NCI-H1694 (cell line): ENCODE data around the gene PCYOX1L.

Experiments
- DNase-seq: peaks from one replicate; lab custom pipeline; 2025; lab: John Stamatoyannopoulos, UW

The PCYOX1L gene, protein sequence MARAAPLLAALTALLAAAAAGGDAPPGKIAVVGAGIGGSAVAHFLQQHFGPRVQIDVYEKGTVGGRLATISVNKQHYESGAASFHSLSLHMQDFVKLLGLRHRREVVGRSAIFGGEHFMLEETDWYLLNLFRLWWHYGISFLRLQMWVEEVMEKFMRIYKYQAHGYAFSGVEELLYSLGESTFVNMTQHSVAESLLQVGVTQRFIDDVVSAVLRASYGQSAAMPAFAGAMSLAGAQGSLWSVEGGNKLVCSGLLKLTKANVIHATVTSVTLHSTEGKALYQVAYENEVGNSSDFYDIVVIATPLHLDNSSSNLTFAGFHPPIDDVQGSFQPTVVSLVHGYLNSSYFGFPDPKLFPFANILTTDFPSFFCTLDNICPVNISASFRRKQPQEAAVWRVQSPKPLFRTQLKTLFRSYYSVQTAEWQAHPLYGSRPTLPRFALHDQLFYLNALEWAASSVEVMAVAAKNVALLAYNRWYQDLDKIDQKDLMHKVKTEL

DNA sequence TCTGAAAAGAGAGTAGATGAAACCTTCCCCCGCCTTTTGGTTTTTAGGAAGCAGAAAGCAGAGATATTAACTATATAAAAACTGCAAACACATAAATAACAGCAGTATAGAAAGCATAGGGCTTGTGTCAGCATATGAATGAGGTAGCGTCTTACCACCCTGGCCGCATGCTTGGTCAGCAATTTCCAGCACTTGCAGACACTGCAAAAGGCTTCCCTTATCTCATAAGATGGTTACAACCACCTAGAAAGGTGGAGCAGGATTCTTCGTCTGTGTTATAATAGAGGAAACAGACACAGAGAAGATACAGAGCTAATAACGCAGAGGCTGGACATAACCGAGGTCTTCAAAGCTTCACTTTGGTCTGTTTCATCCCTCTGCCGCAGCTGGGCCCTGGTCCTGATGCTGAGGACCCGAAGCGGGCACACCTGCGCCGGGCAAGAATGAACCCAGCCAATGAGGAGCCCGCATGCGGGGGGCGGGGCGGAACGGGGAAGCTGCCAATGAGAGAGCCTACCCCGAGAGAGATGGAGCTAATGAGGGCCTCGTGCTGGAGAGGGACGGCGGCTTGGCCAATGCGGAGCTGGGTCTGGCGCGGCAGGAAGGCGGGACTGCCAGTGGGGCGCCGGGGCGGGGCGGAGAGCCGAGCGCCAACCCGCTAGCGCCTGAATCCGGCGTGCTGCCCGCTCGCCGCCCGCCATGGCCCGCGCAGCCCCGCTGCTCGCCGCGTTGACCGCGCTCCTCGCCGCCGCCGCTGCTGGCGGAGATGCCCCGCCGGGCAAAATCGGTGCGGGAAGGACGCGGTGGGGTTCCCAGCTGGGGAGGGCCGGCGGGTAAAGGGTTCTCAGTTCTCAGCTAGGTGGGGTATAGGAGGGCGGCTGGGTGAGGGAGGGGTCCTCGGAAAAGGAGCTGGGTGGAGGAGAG, at the start of gene PCYOX1L:
Gene PCYOX1L, plus strand, starts transcription at position 677 of the 924 bp plus-strand sequence. Its CDS starts 23 bp downstream, at position 700.
- DNase-seq, result peak; percentile 87

DNA sequence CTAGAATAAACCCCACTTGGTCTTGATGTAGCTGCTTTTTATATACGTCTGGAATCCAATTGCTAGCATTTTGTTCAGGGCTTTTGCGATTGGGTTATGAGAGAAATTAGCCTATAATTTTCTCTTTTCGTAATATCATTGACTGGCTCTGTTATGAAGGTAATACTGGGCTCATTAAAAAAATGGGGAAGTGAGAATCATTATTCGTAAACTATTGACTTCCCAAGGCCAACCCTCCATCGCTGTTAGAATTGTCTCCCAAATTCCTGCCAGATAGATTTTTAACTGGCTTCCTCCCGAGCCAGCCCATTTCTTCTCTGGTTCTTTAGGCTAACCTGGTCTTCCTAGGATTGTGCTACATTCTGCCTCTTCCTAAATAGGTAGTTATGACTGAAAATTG, 48.5 kb upstream of the PCYOX1L start:
- DNase-seq, result no peak

DNA sequence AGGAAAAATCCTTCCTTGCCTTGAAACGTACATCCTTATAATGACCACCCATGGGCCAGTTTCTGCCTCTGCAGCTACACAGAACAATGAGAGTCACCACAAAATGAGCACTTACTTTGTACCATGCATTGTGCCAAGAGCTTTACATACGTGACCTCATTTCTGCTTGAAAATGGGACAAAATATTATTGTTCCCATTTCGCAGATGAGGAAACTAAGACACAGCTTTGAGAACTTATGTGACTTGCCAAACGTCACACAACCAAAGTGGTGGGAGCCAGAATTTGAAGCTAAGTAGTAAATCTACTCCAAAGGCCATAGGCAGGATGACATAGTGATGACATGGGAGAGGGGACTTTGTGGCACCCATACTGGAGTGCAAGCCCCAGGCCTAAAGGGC, 47.4 kb upstream of the PCYOX1L start:
- DNase-seq, result no peak

DNA sequence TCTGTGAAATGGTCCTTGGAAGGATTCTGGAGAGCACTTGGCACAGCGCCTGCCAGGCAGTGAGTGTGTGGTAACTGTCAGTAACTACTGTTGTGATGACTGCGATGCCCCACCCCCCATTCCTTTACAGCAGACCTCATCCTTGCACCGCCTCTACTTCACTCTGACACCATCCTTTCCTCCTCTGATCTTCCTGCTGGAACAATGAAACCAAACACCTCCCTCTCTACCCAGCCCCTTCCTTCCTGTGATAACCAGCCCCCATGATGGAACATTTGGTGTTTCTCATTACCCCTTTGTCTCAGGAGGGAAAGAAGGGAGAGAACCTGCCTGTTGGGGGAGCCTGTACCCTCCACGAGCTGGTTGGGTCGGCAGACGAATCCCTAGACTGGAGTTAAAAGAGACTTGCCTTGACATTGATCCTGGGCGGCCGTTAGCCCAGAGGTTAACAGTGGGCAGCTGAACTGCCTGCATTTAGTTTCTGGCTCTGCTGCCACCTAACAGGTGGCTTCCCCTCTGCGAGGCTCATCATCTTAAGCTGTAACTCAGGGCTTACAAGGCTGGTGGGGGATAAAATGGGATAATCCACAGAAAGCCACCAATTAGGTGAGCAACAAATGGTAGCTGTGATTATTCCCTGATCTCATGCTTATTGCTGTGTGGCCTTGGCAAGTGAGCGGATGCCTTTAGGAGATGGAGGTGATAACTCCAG, 46.7 kb upstream of the PCYOX1L start:
- no peak for DNase-seq

DNA sequence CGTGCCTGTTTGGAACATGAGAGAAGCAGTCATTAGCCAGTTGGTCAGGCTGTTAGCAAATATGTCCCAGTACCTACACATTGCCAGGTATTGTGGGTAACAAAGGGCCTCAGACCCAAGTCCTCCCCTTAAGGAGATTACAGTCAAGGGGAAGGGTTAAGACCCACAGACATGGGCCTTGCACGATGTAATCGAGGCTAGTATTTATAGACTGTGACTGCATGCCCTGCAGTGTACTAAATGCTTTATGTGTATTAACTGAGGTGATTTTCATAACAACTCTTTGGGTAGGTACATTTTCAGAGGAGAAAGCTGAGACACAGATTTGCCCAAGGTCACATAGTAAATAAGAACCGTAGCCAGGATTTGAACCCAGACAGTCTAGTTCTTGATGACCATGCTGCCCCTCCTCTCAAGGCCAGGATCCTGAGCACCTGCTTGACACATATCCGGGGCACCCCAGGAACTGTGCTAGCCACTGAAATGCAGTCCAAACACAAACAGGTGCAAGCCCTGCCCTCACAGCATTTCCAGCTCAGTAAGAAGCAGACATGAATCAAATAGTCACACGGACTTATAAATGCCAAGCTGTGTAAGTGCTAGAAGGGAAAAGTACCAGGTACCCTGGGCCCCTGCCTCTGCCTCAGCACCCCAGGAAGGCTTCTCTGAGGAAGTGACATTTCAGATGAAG, 44.5 kb upstream of the PCYOX1L start:
- no peak for DNase-seq

DNA sequence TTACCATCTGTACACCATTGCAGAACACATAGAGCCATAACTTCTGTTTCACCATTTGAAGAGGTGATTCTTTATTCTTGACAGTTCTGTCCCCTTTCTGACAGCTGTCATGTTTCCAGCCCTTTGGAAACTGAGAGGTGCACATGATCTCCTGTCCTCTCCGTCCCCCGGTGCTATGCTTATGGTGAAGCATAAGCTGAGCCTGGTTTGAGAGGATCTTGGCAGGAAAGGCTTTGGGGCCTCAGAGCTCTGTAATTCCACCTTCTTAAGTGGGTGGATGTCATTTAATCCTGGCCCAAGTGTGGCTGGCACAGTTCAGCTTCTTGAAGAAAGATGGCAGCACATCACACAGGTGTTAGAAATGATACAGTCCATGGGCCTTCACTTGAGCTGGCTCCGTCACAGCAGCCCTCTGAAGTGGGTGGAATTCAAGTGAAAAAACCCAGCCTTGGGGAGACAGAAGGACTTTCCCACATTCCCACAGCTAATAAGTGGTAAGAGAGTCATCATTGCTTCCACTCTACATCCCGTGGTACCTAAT, 43.2 kb upstream of the PCYOX1L start:
- DNase-seq, result no peak

DNA sequence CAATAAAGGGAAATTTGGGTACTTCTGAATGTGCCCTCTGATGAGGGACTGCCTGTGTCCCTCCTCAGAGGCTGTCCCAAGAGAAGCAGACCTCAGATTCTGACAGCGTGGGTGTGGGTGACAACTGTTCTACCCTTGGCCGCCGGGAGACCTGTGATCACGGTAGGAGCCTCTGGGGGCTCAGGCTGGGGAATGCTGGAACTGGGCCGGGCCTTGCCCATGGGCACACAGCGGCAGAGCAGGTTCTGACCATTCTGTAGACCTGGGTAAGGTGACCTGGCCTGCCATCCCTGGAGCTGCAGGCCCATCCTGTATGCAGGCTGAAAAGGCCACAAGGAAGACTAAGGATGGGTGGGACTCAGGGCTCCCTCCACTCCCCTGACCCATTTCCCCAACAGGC, 42.1 kb upstream of the PCYOX1L start:
- DNase-seq, result no peak

DNA sequence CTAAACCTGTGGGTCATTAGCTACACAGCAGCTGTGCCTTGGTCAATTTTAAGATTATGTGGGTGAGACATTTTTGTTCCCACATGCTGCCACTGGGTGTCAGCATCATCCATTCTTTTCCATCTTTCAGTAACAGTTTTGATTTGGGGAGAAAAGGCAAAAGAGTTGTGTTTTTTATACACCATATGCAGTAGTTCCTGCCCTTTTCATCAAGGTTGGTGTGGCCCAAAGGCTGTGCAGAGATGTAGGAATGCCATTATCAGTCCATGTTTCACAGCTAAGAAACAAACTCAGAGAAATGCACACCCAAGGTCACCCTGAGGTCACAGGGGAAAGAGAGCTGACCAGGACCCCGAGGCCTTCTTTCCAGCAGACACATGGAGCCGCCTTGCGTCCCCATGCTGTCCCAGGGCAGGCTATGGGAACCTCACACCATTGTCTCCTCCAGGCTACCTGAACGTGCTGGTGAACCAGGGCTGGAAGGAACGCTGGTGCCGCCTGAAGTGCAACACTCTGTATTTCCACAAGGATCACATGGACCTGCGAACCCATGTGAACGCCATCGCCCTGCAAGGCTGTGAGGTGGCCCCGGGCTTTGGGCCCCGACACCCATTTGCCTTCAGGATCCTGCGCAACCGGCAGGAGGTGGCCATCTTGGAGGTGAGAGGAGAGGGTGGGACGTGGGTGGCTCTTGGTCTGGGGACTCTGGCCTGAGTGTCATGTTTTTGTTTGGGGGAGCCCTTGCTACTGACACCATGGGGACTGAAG, 40.4 kb upstream of the PCYOX1L start:
- peak; percentile 16 for DNase-seq

DNA sequence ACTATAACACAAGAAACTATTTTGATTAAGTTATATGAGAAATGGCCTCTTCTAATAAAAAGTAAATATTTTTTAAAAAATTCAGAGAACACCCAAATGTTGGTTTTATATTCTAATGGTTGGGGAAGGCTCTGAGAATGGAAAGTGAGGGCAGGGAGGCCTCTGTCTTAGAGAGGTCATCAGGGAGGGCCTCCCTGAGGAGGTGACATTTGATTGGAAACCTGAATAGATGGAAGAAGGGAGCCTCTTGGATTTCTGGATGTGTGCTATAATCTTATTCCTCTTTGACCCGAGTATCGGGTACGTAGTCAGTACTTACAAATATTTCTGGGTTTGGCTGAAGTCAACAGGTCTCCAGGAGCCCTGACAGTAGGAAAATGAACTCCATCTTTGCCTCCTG, 38.7 kb upstream of the PCYOX1L start:
- DNase-seq, result no peak

DNA sequence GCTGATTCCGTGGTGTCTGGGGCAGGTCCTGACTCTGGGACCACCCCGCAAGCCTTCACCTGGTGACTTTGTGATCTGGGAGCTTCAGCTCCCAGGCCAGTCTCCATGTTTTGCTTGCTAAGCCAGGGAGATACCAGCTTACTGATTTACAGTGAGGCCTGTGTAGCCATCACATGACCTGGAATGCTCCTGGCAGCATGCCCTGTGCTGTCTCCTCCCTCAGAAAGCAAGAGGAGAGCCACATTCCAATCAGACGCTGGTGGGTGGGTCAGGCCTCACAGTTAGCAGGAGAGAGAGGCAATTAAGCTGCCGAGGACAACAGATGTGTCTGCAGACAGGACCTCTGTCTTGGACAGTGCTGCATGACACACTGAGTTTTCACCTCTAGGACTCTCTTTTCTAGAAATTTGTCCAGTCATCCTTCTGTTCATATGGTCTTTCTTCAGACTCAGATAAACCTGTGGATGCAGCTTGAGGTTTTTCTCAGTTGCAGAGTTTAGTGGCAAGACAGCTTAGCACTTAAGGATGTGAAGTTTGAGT, 37.0 kb upstream of the PCYOX1L start:
- DNase-seq, result peak; percentile 87

DNA sequence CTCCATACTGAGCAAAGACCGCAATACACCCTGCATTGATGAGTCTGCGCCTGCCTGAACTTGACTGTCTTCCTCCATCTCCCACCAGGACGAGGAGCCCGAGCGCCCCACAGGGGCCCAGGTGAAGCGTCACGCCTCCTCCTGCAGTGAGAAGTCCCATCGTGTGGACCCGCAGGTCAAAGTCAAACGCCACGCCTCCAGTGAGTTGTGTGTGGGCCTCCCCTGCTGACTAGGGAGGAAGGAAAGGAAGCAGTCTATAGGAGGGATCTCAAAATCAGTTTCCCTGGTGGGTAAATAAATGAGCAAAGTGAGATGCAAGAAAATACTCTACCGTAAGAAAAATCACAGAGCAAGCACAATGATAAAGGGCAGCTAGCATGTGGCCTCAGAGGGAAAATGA, 35.3 kb upstream of the PCYOX1L start:
- DNase-seq, result no peak

DNA sequence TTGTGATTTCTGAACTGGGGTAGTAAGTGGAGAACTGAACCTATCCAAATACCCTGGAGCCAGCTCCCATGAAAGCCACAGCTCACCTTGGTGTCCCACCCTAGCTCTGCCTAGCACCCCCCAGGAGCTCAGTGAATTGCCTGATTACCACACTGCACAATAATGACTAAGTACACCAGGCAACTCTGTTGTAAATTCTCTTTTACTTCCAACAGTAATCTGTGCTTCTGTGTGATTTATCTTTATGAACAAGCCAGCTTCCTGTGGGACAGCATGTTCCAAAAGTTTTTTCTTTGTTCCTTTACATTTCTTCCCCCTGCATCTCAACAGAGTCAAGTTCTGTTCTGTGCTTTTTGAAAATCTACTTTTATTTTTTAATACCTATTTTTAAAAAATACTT, 34.6 kb upstream of the PCYOX1L start:
- no peak for DNase-seq

DNA sequence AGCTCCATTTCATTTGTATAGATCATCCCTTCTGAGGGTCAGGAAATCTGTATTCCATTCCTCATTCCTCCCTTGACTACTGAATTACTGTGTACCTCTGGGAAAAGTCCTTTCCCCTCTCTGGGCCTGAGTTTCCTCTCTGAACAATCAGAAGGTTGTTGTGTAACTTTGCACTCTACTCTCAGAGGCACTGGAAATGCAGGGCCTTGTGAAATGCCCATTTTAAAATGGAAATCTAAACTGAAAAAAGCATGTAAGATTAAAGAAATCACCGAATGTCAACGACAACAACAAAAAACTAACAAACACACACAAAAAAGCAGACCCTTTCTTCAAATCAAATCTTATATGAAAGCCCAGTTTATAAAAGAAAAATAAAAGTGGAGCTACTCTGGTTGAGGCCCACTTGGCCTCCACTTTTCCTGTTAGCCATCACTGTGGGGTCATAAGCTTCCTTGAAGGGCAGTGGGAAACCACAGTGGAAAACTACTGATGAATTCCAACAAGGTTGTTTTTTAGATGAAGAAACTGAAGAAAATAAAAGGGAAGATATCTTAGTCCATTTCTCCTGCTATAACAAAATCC, 34.1 kb upstream of the PCYOX1L start:
- DNase-seq, result no peak

DNA sequence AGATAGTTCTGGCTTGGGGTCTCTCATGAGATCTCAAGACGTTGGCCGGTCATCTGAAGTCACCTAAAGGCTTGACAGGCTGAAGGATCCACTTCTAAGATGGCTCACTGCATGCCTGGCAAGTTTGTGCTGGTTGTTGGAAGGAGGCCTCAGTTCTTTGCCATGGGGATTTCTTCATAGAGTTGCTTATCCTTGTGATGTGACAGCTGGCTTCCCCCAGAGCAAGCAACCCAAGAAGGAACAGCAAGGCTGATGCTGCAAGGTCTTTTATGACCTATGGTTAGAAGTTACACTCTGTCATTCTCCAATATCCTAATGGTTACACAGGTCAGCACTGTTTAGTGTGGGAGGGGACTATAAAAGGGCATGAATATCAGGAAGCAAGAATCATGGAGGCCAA, 33.2 kb upstream of the PCYOX1L start:
- no peak for DNase-seq

DNA sequence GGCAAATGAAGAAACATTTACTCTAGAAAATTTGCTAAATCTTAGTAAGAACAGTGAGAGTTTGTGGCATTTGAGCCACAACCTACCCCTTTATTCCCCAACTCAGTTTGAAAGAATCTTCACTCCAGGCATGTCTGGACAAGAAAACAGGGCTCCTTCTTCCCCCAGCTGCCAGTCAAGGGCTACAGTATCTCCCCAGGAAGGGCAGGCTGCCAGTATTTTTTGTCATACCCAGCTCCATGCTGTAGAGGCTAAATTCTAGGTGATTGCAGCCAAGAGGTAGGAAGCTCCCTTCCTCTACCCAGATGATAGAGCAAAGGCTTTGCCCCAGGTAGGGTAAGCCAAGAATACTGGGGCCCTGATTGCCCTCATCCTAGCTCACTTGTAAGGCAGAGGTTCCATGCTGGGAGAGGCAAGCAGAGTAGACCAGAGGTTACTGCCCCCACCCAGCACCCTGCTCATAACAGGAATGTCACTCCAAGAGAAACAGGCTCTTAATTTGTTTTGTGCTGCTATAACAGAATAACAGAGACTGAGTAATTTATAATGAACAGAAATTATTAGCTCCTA, 32.6 kb upstream of the PCYOX1L start:
- DNase-seq, result peak; percentile 17

DNA sequence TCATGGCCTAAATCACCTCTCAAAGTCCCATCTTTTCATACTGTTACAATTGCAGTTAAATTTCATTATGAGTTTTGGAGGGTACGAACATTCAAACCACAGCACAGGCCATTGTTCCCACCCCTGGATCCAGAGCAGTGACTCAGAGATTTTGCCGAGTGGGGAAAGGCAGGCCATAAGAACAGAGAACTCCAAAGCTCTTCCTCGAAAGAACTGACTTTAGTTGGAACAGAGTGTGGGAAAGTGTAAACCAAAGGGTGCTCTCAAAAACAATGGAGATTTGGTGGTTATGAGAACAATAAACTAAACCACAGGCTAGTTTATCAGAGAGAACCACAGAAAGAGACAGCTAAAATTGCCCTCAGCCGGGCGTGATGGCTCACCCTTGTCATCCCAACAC, 32.0 kb upstream of the PCYOX1L start:
- no peak for DNase-seq

DNA sequence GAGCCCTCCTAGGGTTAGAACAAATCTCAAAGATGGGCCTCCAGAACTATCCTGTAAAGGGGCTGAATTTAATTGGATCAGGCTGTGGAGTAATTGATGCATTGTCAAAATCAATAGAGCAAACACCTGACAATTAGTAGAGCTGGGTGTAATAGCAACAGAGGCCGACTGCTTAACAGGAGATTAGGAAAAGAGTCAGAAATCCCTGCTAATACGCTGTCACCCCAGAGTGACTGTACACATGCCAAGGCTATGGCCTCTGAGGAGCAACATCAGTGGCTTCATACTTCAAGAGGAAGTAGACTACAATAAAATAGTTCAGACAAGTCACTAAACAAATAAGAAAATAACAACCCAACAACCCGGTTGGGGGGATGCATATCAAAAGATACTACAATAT, 31.2 kb upstream of the PCYOX1L start:
- no peak for DNase-seq

DNA sequence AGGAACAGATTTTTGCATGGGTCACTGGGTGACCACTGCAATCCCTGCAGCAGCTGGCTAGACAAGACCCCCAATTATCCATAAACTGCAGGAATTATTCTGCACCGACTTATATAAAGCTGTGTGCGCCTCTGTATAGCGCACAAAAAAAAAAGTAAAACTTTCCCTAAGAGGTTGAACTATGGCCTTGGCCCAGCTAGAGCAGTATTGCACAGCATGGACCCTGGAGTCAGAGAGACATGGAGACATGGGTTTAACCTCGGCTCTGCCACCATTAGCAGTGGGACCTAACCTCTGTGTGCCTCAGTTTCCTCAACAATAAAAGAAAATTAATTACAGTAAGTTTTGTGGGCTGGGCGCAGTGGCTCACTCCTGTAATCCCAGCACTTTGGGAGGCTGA, 29.7 kb upstream of the PCYOX1L start:
- DNase-seq, result no peak

DNA sequence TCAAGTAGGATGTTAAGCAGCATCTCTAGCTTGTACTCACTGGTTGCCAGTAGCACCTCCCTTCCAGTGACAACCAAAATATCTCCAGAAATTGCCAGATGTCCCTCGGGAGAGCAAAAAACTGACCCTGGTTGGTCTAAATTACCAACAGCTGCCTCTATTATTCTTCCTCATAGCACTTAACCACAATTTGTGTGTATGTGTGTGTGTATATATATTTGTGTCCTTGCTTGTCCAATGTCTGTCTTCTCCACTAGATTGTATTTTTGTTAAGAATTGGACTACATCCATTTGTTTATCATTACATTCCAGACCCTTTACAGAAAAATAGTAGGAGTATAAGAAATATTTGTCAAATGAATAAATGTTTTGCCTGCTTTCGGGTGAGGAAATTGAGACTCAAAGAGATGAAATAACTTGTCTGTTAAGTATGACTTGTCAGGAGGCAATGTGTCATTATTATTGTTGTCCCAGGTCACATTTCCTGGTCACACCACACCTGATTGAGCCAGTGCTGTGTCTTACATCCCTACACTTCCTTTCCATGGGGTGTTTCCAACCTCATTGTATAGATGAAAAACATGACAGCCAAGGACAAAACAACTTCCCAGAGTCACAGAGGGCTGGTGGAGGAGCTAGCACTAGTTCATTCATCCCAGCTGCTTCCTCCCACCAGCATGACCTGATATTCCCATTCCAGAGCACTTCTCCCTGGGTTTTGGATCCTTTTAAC, 24.0 kb upstream of the PCYOX1L start:
- no peak for DNase-seq
